ENCODE measurements around the gene SSC5D.
"Not testable (repeated sequence)": the region's sequence is repeated elsewhere in the genome, so short reads cannot be mapped to it uniquely, and the experiment has no call there.

SSC5D gene

GRCh38 chr19:55487924-55488687 is at the start of gene SSC5D:
Gene SSC5D, plus strand, starts transcription at chr19:55488436. Its CDS starts 154 bp downstream, at chr19:55488590.
- peak; percentile 43 for DNase-seq (ENCODE audit: low spot score)

- no peak for DNase-seq (ENCODE audit: low spot score)
These were observed 49.2 kb upstream of the SSC5D start for GRCh38 chr19:55439052-55439451.

GRCh38 chr19:55440411-55441105 is 47.7 kb upstream of the SSC5D start:
- no peak for DNase-seq (ENCODE audit: low spot score)

- DNase-seq (ENCODE audit: low spot score) = no peak
These were observed 46.9 kb upstream of the SSC5D start for GRCh38 chr19:55441319-55441691.

- peak; percentile 52 for DNase-seq (ENCODE audit: low spot score)
These were observed 46.4 kb upstream of the SSC5D start for GRCh38 chr19:55441692-55442321.

- no peak for DNase-seq (ENCODE audit: low spot score)
These were observed 45.8 kb upstream of the SSC5D start for GRCh38 chr19:55442372-55442961.

- DNase-seq (ENCODE audit: low spot score) = peak; percentile 64
These were observed 45.0 kb upstream of the SSC5D start, which contains the start of gene SHISA7 for GRCh38 chr19:55443045-55443823. Gene SHISA7, minus strand, starts transcription at chr19:55443300. Its CDS starts 437 bp downstream, at chr19:55442863.

GRCh38 chr19:55443824-55444480 is 44.3 kb upstream of the SSC5D start:
- DNase-seq (ENCODE audit: low spot score) = no peak

GRCh38 chr19:55444646-55445045 is 43.6 kb upstream of the SSC5D start:
- DNase-seq (ENCODE audit: low spot score) = no peak

GRCh38 chr19:55446060-55446459 is 42.2 kb upstream of the SSC5D start:
- DNase-seq (ENCODE audit: low spot score) = no peak

- peak; percentile 76 for DNase-seq (ENCODE audit: low spot score)
These were observed 40.6 kb upstream of the SSC5D start for GRCh38 chr19:55447421-55448174.

GRCh38 chr19:55448175-55448490 is 40.1 kb upstream of the SSC5D start:
- not testable (repeated sequence) for DNase-seq (ENCODE audit: low spot score)

GRCh38 chr19:55449469-55449868 is 38.8 kb upstream of the SSC5D start:
- DNase-seq (ENCODE audit: low spot score) = no peak

- DNase-seq (ENCODE audit: low spot score) = no peak
These were observed 36.9 kb upstream of the SSC5D start for GRCh38 chr19:55451163-55451964.

GRCh38 chr19:55451965-55452748 is 36.1 kb upstream of the SSC5D start:
- peak; percentile 62 for DNase-seq (ENCODE audit: low spot score)

GRCh38 chr19:55452749-55453346 is 35.4 kb upstream of the SSC5D start:
- DNase-seq (ENCODE audit: low spot score) = peak; percentile 96

GRCh38 chr19:55453511-55454260 is 34.5 kb upstream of the SSC5D start:
- no peak for DNase-seq (ENCODE audit: low spot score)

- DNase-seq (ENCODE audit: low spot score) = peak; percentile 62
These were observed 33.4 kb upstream of the SSC5D start for GRCh38 chr19:55454787-55455243.

Data from cerebellar cortex (tissue), 1 donor.